HL-60/S4 treated with phorbol 12-myristate 13-acetate at 8.2 ng/mL for 4 days and 3 days (cell line): ENCODE measurements around the gene HOXD11.

Experiments
- in situ Hi-C: fragments of 300-500 bp; cut with MboI; formaldehyde crosslinking; loops from 2 replicates; pipeline ENCODE4 v1.15.0; 2022; ENCODE audit warnings: low sequenced_read_pairs

Gene HOXD11

DNA sequence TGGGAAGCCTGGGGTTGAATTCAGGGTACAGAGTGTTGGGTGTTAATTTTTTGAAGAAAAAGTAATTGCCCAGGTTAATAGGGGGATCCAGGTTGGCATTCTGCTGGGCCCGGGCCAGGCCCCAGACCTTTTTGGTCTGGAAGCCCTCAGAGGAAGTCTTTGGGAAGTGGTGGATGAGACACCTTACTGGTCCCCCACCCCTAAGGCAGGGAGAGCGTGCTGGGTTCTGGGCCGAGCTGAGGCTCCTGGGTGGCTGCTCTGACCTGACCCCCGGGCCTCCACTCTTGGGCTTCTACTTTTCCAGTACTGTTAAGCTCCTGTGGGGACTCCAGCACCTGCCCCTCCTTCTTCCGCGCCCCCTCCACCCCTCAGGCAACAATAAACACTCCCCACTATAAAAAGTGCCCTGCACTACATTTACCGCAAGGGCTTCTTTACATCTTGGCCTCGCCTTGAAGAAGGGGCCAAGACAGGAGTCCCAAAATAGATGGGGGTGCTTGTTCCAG is 49.3 kb downstream of the HOXD11 start:
- in situ Hi-C loops, result no loop called here

DNA sequence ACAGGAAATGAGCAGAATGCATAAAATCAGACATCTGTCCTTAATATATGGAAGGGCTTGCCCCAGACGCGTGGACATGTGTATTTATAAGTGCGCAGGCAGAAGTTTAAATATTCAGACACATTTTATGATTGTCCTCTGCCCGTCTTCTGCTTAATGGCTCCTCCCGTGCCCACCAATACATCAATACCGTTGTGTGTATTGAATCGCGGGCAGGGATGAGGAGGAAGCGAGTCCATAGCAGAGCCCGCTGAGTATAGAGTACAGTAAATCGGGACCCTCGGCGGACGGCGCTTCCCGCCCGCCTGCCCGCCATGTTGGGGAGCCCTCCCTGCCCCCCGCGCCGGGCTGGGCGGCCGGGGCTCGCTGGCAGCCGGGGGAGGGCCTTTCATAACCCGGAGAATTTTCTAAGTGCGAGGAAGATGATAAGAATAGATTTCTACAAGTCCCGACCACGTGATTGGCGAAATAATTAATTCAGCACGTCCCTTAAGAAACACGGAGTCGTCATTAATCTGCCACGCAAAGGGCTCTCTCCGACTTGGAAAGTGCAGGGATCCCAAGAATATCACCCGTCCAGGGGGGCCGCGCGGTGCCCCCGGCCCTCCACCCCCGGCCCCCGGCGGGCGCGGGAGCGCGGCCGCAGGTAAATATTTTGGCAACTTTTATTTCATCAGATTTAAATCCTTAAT is 49.9 kb downstream of the HOXD11 start, which contains the start of gene HOXD3:
TSS of gene HOXD3 (plus strand) at position 501 of the 692 bp plus-strand sequence. CDS start 11,808 bp downstream, outside the sequence.
- in situ Hi-C loops, result no loop called here

DNA sequence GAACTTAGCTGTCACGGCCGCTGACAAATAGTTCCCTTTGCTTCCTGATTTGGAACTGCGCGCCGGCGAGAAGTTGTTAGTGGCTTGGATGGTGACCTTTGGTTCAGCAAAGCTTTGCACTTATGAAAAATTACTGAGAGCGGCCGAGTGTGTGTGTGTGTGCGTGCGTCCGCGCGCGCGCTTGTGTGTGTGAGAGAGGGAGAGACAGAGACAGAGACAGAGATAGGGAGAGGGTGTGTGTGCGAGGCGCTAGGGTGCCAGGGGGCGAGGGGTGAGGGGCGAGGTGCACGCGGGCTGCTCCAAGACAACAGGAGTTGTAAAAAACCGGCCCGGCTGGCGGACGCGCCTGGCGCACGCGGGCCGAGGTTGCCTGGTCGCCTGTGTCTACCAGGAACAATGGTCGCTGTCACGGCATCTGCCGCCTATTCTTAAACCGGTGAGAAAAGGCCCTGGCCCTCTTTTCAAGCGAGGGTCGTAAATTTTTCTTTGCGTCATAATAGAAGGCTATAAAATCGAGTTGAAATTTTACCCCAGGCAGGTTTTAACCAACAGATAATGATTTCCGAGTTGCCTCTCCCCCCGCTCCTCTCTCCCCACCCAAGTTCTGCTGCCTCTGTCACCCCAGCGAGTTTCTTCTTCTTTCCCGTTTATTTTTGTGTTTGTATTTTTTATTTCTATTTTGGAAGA is 50.6 kb downstream of the HOXD11 start:
- in situ Hi-C loops, result no loop called here

DNA sequence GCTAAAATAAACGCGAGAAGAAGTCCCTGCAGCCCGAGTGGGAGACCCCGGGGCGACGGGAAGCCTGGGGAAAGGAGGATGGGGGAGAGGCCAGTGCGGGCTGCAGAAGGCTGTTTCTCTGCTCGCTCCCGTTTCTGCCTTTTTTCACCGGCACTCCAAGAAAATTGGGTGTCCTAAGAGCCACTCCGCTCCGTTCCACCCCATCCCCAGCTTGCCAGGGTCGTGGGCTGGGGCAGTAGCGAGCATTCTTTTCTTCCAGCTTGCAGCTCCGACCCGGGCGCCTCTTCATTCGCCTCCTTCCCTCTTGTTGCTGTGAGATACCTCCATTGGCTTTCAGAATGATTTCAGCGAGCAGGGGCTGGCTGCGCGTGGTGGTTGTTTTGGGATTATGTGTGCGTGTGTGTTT is 51.1 kb downstream of the HOXD11 start:
- in situ Hi-C loops, result no loop called here

DNA sequence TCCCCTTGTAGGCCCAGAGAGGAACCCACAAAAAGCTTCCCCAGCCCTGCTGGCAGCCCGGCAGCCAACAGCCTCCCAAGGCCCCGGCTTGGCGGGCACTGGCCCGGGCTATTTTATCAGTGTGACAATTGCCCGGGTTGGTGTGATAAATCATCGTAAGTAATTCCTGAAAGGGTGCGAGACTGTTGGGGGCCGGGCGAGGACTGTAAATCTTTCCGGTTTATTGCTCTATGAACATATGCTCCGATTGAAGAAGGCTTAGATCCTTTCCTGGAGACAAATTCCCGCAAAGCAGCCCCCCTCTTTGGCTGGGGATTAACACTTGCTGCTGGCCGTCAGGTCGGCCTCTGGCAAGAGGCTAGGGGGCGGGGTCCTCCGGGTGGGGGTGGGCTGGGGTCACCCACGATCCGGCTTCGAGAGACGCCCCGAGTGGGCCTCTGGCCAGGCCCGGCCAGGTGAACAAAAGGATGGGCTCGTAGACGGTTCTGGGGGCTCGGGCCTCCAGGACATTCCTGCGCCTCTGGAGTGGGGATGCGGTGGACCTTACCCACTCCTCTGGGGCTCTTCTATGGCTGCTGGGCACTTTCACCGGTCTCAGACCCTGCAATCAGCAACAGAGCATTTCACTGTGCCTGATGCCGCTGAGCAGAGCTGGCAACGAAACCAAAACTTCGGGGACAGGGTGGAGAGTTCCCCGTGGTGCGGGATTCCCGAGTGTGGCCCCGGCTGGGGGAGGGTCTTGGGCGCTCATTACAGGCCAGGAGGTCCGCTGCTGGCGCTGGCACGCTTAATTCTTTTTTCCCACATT is 52.0 kb downstream of the HOXD11 start:
- in situ Hi-C loops, result no loop called here
